ENCODE data around the gene GAREM1.

GAREM1 gene

GRCh38 chr18:32468147-32468845 lies 2.4 kb downstream of the GAREM1 start:
- H3K36me3 ChIP-seq: no peaks in the 10 kb centered on the region
- intact Hi-C loops (cut with DNase I; ENCODE audit: low total_unique reads): no loop called here
- H3K4me3 ChIP-seq: peak overlapping the region; percentile 70 to 94
- H3K27me3 ChIP-seq: no peaks in the 10 kb centered on the region
- H3K9me3 ChIP-seq: no peaks in the 10 kb centered on the region
- peaks cover 0 to 32% (median 13%) of the 10 kb centered on the region in 4 donors for H3K4me1 ChIP-seq
- no peak for TF ChIP-seq CTCF (IDR thresholded peaks at IDR 0.05)
- no peak for DNase-seq
- H3K27ac ChIP-seq: peak overlapping the region; percentile 80 to 92

- H3K36me3 ChIP-seq: no peaks in the 10 kb centered on the region
- H3K9me3 ChIP-seq: no peaks in the 10 kb centered on the region
- H3K27ac ChIP-seq: no peak overlapping the region
- intact Hi-C loops (cut with DNase I; ENCODE audit: low total_unique reads): no loop called here
- no peak overlapping the region for H3K4me3 ChIP-seq
- no peak for TF ChIP-seq CTCF (IDR thresholded peaks at IDR 0.05)
- DNase-seq: no peak
- H3K27me3 ChIP-seq: no peaks in the 10 kb centered on the region
- H3K4me1 ChIP-seq: peaks cover 0 to 10% (median 5%) of the 10 kb centered on the region in 4 donors
Measured at GRCh38 chr18:32461709-32462272, 8.9 kb downstream of the GAREM1 start.

- H3K27me3 ChIP-seq: no peaks in the 10 kb centered on the region
- intact Hi-C loops (cut with DNase I; ENCODE audit: low total_unique reads): no loop called here
- no peaks in the 10 kb centered on the region for H3K9me3 ChIP-seq
- H3K36me3 ChIP-seq: no peaks in the 10 kb centered on the region
- no peak overlapping the region for H3K4me3 ChIP-seq
- no peak for DNase-seq
- H3K27ac ChIP-seq: no peak overlapping the region
- peaks cover 0 to 10% (median 5%) of the 10 kb centered on the region in 4 donors for H3K4me1 ChIP-seq
- no peak for TF ChIP-seq CTCF (IDR thresholded peaks at IDR 0.05)
Measured at GRCh38 chr18:32460171-32460731, 10.4 kb downstream of the GAREM1 start.

GRCh38 chr18:32459361-32460101 lies 11.2 kb downstream of the GAREM1 start:
- no peaks in the 10 kb centered on the region for H3K27me3 ChIP-seq
- peaks cover 0 to 18% (median 5%) of the 10 kb centered on the region in 4 donors for H3K4me1 ChIP-seq
- H3K27ac ChIP-seq: no peak overlapping the region
- no peaks in the 10 kb centered on the region for H3K36me3 ChIP-seq
- H3K4me3 ChIP-seq: no peak overlapping the region
- intact Hi-C loops (cut with DNase I; ENCODE audit: low total_unique reads): no loop called here
- no peak for TF ChIP-seq CTCF (IDR thresholded peaks at IDR 0.05)
- no peak for DNase-seq
- no peaks in the 10 kb centered on the region for H3K9me3 ChIP-seq

- H3K4me1 ChIP-seq: peaks cover 0 to 22% (median 2%) of the 10 kb centered on the region in 4 donors
- H3K27ac ChIP-seq: no peak overlapping the region
- H3K9me3 ChIP-seq: no peaks in the 10 kb centered on the region
- H3K27me3 ChIP-seq: no peaks in the 10 kb centered on the region
- H3K36me3 ChIP-seq: no peaks in the 10 kb centered on the region
- intact Hi-C loops (cut with DNase I; ENCODE audit: low total_unique reads): no loop called here
- H3K4me3 ChIP-seq: no peak overlapping the region
- no peak for TF ChIP-seq CTCF (IDR thresholded peaks at IDR 0.05)
- no peak for DNase-seq
Measured at GRCh38 chr18:32455361-32455760, 15.3 kb downstream of the GAREM1 start.

Data from tibial artery (tissue), 4 donors.